Heart left ventricle (tissue), 16 donors: ENCODE data around the gene ARID3B. TPM values are rescaled to one million over a fixed set of nuclear protein-coding genes. Genes with fewer than 3 reads are reported as not detected.

ENCODE experiments used
- ATAC-seq, 4 donors: fragments of 200-7000 bp; cut with Tn5 transposase; one replicate each; pipeline ENCODE4 v1.9.1; 2020 to 2022; ENCODE audit warnings: moderate library complexity in 4 of 4, mild to moderate bottlenecking in 3 of 4, moderate number of reproducible peaks in 1 of 4
- DNase-seq, 5 donors: peaks; one replicate each; pipeline ENCODE4 v3.0.0-alpha.2; 2020
- H3K27ac ChIP-seq, 12 donors: fragments of 200-600 bp; sonication (generic) in 4 of 12; one replicate each; pipeline versions ENCODE4 v1.5.0 to v1.8.0; 2016 to 2022; ENCODE audit warnings: mild to moderate bottlenecking in 2 of 12
- H3K27me3 ChIP-seq, 9 donors: fragments of 200-600 bp; sonication (generic) in 2 of 9; one replicate each; pipeline versions ENCODE4 v1.5.1 to v1.8.0; 2016 to 2022; ENCODE audit warnings: mild to moderate bottlenecking in 3 of 9
- H3K36me3 ChIP-seq, 9 donors: fragments of 200-600 bp; sonication (generic) in 2 of 9; one replicate each; pipeline versions ENCODE4 v1.5.0 to v1.8.0; 2018 to 2022; ENCODE audit warnings: mild to moderate bottlenecking in 2 of 9
- H3K4me1 ChIP-seq, 12 donors: fragments of 200-600 bp; sonication (generic) in 4 of 12; one replicate each; pipeline versions ENCODE4 v1.5.0 to v1.8.0; 2016 to 2022; ENCODE audit warnings: mild to moderate bottlenecking in 3 of 12
- H3K4me3 ChIP-seq, 12 donors: fragments of 200-600 bp; sonication (generic) in 4 of 12; one replicate each; pipeline versions ENCODE4 v1.5.0 to v1.8.0; 2017 to 2022; ENCODE audit warnings: mild to moderate bottlenecking in 9 of 12, moderate library complexity in 4 of 12
- H3K9me3 ChIP-seq, 12 donors: fragments of 200-600 bp; sonication (generic) in 4 of 12; one replicate each; pipeline versions ENCODE4 v1.5.0 to v1.8.0; 2016 to 2022; ENCODE audit warnings: mild to moderate bottlenecking in 1 of 12
- CTCF ChIP-seq, 12 donors: fragments of 200-600 bp; sonication (generic) in 4 of 12; IDR thresholded peaks; one replicate each; pipeline versions ENCODE4 v1.5.0 to v1.8.0; 2018 to 2022; ENCODE audit warnings: antibody characterized with exemption in 12 of 12, mild to moderate bottlenecking in 5 of 12
- POLR2A ChIP-seq, 2 donors: fragments of 450-650 bp; IDR thresholded peaks; one replicate each; pipeline ENCODE4 v1.6.1; 2017; ENCODE audit warnings: antibody characterized with exemption in 2 of 2, mild to moderate bottlenecking in 2 of 2, moderate library complexity in 2 of 2
- WGBS, 4 donors: extraction: QIAGEN DNeasy Blood & Tissue Kit in 2 of 4; methylation state at CpG; one replicate each; pipeline versions ENCODE4 v1.1.5 to v1.1.7; 2013 to 2018; 5-methylcytosine and 5-hydroxymethylcytosine counted together
- intact Hi-C, 10 donors: fragments of 100-400 bp; cut with DNase I; formaldehyde crosslinking; loops; one replicate each; pipeline versions ENCODE4 v1.11.1 to v1.14.2; 2022
- polyA plus RNA-seq, 2 donors: library from polyadenylated mRNA; stranded (reverse); fragments of 200-250 nt; gene quantifications; one replicate each; pipeline ENCODE4 v1.2.3, GENCODE V29; 2013
- total RNA-seq, 9 donors: library from RNA; depleted of rRNA in 2 of 9; stranded (reverse); fragments of >200 nt in 2 of 9; fragmentation: NEBNext Ultra II Directional in 3 of 9; extraction: Animal tissue kit (Norgen Biotek cat#: 25700) in 3 of 9; gene quantifications; one replicate each; pipeline versions ENCODE4 v1.1.0 to v1.2.4, GENCODE V29; 2016 to 2023
- donor health status: ischemic (EF 13 %, LVEDD 7.1; RV severe dilation, severe dysfunction).
- donor health status: healthy with polysubstance abuse.
- donor health status: DM: no; HTN: yes; CAD: no.
- donor health status: DM: no; HTN: no; CAD: no.
- donor health status: ischemic (EF 25% LVEDD 6.9; RV normal size, moderate dysfunction).
- donor health status: ischemic (EF 25% LVEDD 5.7; RV mildly dilated, moderate dysfunction).
- donor health status: healthy.
- donor health status: DM: yes; HTN: yes; CAD: no.
- donor health status: ischemic (EF 35%, LVEDD 5.7; RV mildly dilated, moderate dysfunction).
- donor health status: nonischemic (EF 11% LVEDD 7.7; RV severe dilation, severe dysfunction).
- donor health status: DM: yes; HTN: yes; CAD: no.
- donor health status: PGD.
- donor health status: ischemic (EF 29% LVEDD 5.4; RV normal size, mild dysfunction).
- donor health status: nonischemic (EF 23%, LVEDD 6.1; RV moderate dilation, normal function).

ARID3B gene
- total and polyA plus RNA-seq, 11 donors = 1.3 to 4.3 (median 2.1) TPM

DNA sequence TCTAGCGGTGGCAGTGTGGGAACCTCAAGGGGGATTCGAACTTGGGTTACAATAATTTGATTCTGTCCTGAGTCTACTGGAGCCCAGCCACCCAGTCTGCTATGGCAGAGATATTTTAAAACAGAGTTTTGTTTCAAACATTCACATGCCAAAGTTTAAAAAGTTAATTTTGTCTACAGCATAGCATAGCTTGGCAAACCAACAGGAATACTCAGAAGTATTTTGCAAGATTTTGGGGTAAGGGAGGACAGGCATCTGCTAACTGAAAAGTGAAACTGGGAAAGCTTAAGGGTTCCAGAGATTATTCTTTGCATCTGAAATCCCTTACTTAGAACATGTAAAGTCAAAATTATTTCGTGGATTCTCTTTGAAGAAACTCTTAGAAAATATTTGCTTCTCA lies 6.6 kb downstream of the ARID3B start:
- no peak for DNase-seq
- Histone ChIP-seq H3K9me3 (no peaks in the 10 kb centered on the region), H3K4me3 (no peak overlapping the region), H3K4me1 (peaks cover 0 to 48% (median 21%) of the 10 kb centered on the region in 12 donors), H3K27me3 (no peaks in the 10 kb centered on the region), H3K36me3 (peaks cover 0 to 31% (median 3%) of the 10 kb centered on the region in 9 donors), H3K27ac (no peak overlapping the region)
- ATAC-seq = no peak
- WGBS, 4 donors = 88 to 95% (median 92%) methylated on average over 3 of the region's 3 CpGs
- no peak for TF ChIP-seq POLR2A (IDR thresholded peaks at IDR 0.05)
- TF ChIP-seq CTCF (IDR thresholded peaks at IDR 0.05) = no peak
- intact Hi-C loops = loop anchor here in 5 of 10 donors (2.0 to 10.0 kb wide), 4 partner anchors 65 to 217 kb away; no protein-coding TSS in a partner anchor

- TF ChIP-seq POLR2A (IDR thresholded peaks at IDR 0.05) (no peak), CTCF (IDR thresholded peaks at IDR 0.05) (no peak)
Measured at GRCh38 chr15:74548241-74548640, 7.2 kb downstream of the ARID3B start.

GRCh38 chr15:74549816-74550215 lies 8.8 kb downstream of the ARID3B start:
- Histone ChIP-seq H3K4me3 (no peak overlapping the region), H3K27me3 (no peaks in the 10 kb centered on the region), H3K36me3 (peaks cover 0 to 25% (median 4%) of the 10 kb centered on the region in 9 donors), H3K4me1 (peaks cover 0 to 38% (median 21%) of the 10 kb centered on the region in 12 donors), H3K9me3 (no peaks in the 10 kb centered on the region), H3K27ac (no peak overlapping the region)
- no peak for ATAC-seq
- WGBS, 4 donors = 90 to 97% (median 95%) methylated on average over 5 of the region's 5 CpGs
- no peak for DNase-seq
- intact Hi-C loops = loop anchor here in 4 of 10 donors (5.0 to 10.0 kb wide), 2 partner anchors 62 to 215 kb away; no protein-coding TSS in a partner anchor
- no peak for TF ChIP-seq POLR2A (IDR thresholded peaks at IDR 0.05)
- no peak for TF ChIP-seq CTCF (IDR thresholded peaks at IDR 0.05)

More at GRCh38 chr15:74548241-74548640, 7.2 kb downstream of the ARID3B start:
- Histone ChIP-seq H3K27ac (no peak overlapping the region), H3K4me1 (peaks cover 0 to 42% (median 21%) of the 10 kb centered on the region in 12 donors), H3K27me3 (no peaks in the 10 kb centered on the region), H3K4me3 (no peak overlapping the region), H3K36me3 (peaks cover 0 to 31% (median 4%) of the 10 kb centered on the region in 9 donors), H3K9me3 (no peaks in the 10 kb centered on the region)
- ATAC-seq = no peak
- DNase-seq = no peak
- intact Hi-C loops = loop anchor here in 4 of 10 donors (5.0 to 10.0 kb wide), 2 partner anchors 64 to 217 kb away; no protein-coding TSS in a partner anchor
- WGBS, 4 donors = 59 to 77% (median 67%) methylated on average over 5 of the region's 5 CpGs

- Histone ChIP-seq H3K36me3 (peaks cover 0 to 24% (median 4%) of the 10 kb centered on the region in 9 donors), H3K4me1 (peaks cover 0 to 19% (median 5%) of the 10 kb centered on the region in 12 donors), H3K27me3 (no peaks in the 10 kb centered on the region), H3K27ac (no peak overlapping the region), H3K4me3 (no peak overlapping the region), H3K9me3 (no peaks in the 10 kb centered on the region)
- 95 to 98% (median 97%) methylated on average over 3 of the region's 3 CpGs for whole genome bisulfite sequencing, 4 donors
- intact Hi-C loops = no loop called here
- TF ChIP-seq CTCF (IDR thresholded peaks at IDR 0.05) (no peak), POLR2A (IDR thresholded peaks at IDR 0.05) (no peak)
- no peak for DNase-seq
- no peak for ATAC-seq
Measured at GRCh38 chr15:74551714-74552113, 10.7 kb downstream of the ARID3B start.
